HCT116 (cell line): Measurements from ENCODE around the gene YY2. TPM values are rescaled to one million over a fixed set of nuclear protein-coding genes. Genes with fewer than 3 reads are reported as not detected.

Experiments
- ATAC-seq: fragments of 200-7000 bp; cut with Tn5 transposase; 2 replicates; pipeline ENCODE4 v1.9.1; 2020; ENCODE audit warnings: mild to moderate bottlenecking, moderate library complexity
- BruUV-seq: library from RNA; stranded (reverse); fragments of 400-500 nt; replicated peaks from 2 replicates; lab custom pipeline; 2021; lab: Mats Ljungman, UMichigan
- CTCF ChIA-PET: fragments of 300-600 bp; sonication (Branson Sonifier 250); formaldehyde crosslinking; loops from one replicate; lab custom pipeline; 2021; ENCODE audit warnings: antibody characterized with exemption; lab: Charles Lee
- POLR2A ChIA-PET: fragments of 300-600, 350-600 bp; sonication (Branson Sonifier 250); formaldehyde crosslinking; loops from one replicate; lab custom pipeline; 2021; ENCODE audit warnings: antibody characterized with exemption; lab: Charles Lee
- RAD21 ChIA-PET, 2 experiments: fragments of 300-600 bp; sonication (Branson Sonifier 250); formaldehyde crosslinking; loops; one replicate each; lab custom pipeline; 2023; ENCODE audit warnings: low total read pairs in 2 of 2; ENCODE audit not compliant: uncharacterized antibody in 2 of 2, unreplicated experiment in 2 of 2, low non-redundant PET in 1 of 2; lab: Charles Lee
- DNase-seq: peaks from one replicate; pipeline ENCODE4 v3.0.0-alpha.2; 2010; ENCODE audit warnings: low read depth, low spot score
- H2AFZ ChIP-seq: fragments of 200-600 bp; shearing (Covaris generic), sonication (generic); 2 replicates; pipeline ENCODE4 v1.6.1; 2017; ENCODE audit warnings: low read depth, mixed run types, mixed read lengths, antibody characterized with exemption, low read length; ENCODE audit not compliant: poor library complexity, severe bottlenecking
- H3K27ac ChIP-seq: 2 replicates; pipeline ENCODE4 v1.5.1; 2012; ENCODE audit warnings: low read depth, low read length
- H3K27me3 ChIP-seq: fragments of 200-600 bp; sonication (generic); 2 replicates; pipeline ENCODE4 v1.6.1; 2016; ENCODE audit warnings: mixed run types, low read length, mixed read lengths; ENCODE audit not compliant: insufficient read depth
- H3K36me3 ChIP-seq, 2 experiments: fragments of 200-500 bp in 1 of 2; fragments of 200-600 bp in 1 of 2; sonication (Bioruptor generic) in 1 of 2; sonication (generic) in 1 of 2; 2 replicates each; pipeline versions ENCODE4 v1.5.1 to v1.6.1; 2014 to 2016; ENCODE audit warnings: low read length in 2 of 2, inconsistent platforms in 1 of 2, mixed read lengths in 1 of 2, mixed run types in 1 of 2; ENCODE audit not compliant: insufficient read depth in 2 of 2, control insufficient read depth in 1 of 2
- H3K4me1 ChIP-seq, 2 experiments: fragments of 200-600 bp in 1 of 2; sonication (generic) in 1 of 2; 2 replicates each; pipeline versions ENCODE4 v1.5.1 to v1.6.1; 2012 to 2017; ENCODE audit warnings: low read length in 2 of 2, inconsistent platforms in 1 of 2, mild to moderate bottlenecking in 1 of 2, mixed read lengths in 1 of 2, mixed run types in 1 of 2, moderate library complexity in 1 of 2; ENCODE audit not compliant: insufficient read depth in 2 of 2, control insufficient read depth in 1 of 2
- H3K4me2 ChIP-seq: fragments of 200-600 bp; sonication (generic); 2 replicates; pipeline ENCODE4 v1.6.1; 2017; ENCODE audit warnings: mixed run types, low read length, mixed read lengths
- H3K4me3 ChIP-seq, 2 experiments: fragments of 200-600 bp in 1 of 2; sonication (generic) in 1 of 2; replicated peaks in 1 of 2; 2 replicates each; pipeline ENCODE4 v1.5.1; 2011 to 2016; ENCODE audit warnings: low read length in 2 of 2, control low read depth in 1 of 2, low read depth in 1 of 2, mild to moderate bottlenecking in 1 of 2, mixed read lengths in 1 of 2, mixed run types in 1 of 2
- H3K79me2 ChIP-seq: fragments of 200-600 bp; sonication (generic); 2 replicates; pipeline ENCODE4 v1.6.1; 2017; ENCODE audit warnings: mild to moderate bottlenecking, mixed run types, low read length, moderate library complexity, mixed read lengths; ENCODE audit not compliant: insufficient read depth
- H3K9ac ChIP-seq: fragments of 200-600 bp; sonication (generic); 2 replicates; pipeline ENCODE4 v1.6.1; 2016; ENCODE audit warnings: low read length, mixed read lengths
- H3K9me2 ChIP-seq: fragments of 200-600 bp; sonication (generic), shearing (Covaris generic); 2 replicates; pipeline ENCODE4 v1.6.1; 2017; ENCODE audit warnings: mixed run types, mild to moderate bottlenecking, moderate library complexity; ENCODE audit not compliant: insufficient read depth
- H3K9me3 ChIP-seq, 2 experiments: fragments of 200-500 bp in 1 of 2; fragments of 200-600 bp in 1 of 2; sonication (Bioruptor generic) in 1 of 2; sonication (generic) in 1 of 2; 2 replicates each; pipeline ENCODE4 v1.6.1; 2014 to 2017; ENCODE audit warnings: low read length in 2 of 2, mixed read lengths in 2 of 2, inconsistent platforms in 1 of 2, low read depth in 1 of 2, mild to moderate bottlenecking in 1 of 2, mixed run types in 1 of 2, moderate library complexity in 1 of 2; ENCODE audit not compliant: control insufficient read depth in 1 of 2, insufficient read depth in 1 of 2
- H4K20me1 ChIP-seq: fragments of 200-600 bp; sonication (generic), shearing (Covaris generic); 2 replicates; pipeline ENCODE4 v1.6.1; 2017; ENCODE audit warnings: mixed run types, mild to moderate bottlenecking, moderate library complexity; ENCODE audit not compliant: insufficient read depth
- CTCF ChIP-seq, 3 experiments: fragments of 200-600 bp in 1 of 3; sonication (generic) in 1 of 3; IDR thresholded peaks in 2 of 3; conservative IDR thresholded peaks in 1 of 3; 2 replicates each; pipeline ENCODE4 v1.5.1; 2012 to 2017; ENCODE audit warnings: low read depth in 2 of 3, low read length in 2 of 3, antibody characterized with exemption in 1 of 3, borderline replicate concordance in 1 of 3, control low read depth in 1 of 3, mild to moderate bottlenecking in 1 of 3, mixed read lengths in 1 of 3, mixed run types in 1 of 3, moderate library complexity in 1 of 3; ENCODE audit not compliant: insufficient read depth in 1 of 3
- EGR1 ChIP-seq: IDR thresholded peaks from 2 replicates; pipeline ENCODE4 v1.6.1; 2012; ENCODE audit warnings: low read depth
- EZH2 ChIP-seq: fragments of 200-600 bp; sonication (generic); IDR thresholded peaks from 2 replicates; pipeline ENCODE4 v1.6.1; 2017; ENCODE audit warnings: antibody characterized with exemption, mixed run types
- MAX ChIP-seq: IDR thresholded peaks from 2 replicates; pipeline ENCODE4 v1.6.1; 2012
- POLR2A ChIP-seq: IDR thresholded peaks from 2 replicates; pipeline ENCODE4 v1.7.0; 2011; ENCODE audit warnings: borderline replicate concordance; ENCODE audit not compliant: insufficient read depth, insufficient read length; ENCODE audit errors: extremely low read depth
- YY1 ChIP-seq: IDR thresholded peaks from 2 replicates; pipeline ENCODE4 v1.6.1; 2011; ENCODE audit warnings: low read length, low read depth, moderate library complexity, mild to moderate bottlenecking; ENCODE audit not compliant: insufficient replicate concordance; ENCODE audit errors: extremely low read depth
- ZNF274 ChIP-seq: fragments of 200-500 bp; sonication (Bioruptor generic); IDR thresholded peaks from 2 replicates; pipeline ENCODE4 v1.6.1; 2014; ENCODE audit warnings: mild to moderate bottlenecking, low read depth, low read length, inconsistent platforms
- intact Hi-C: fragments of 100-400 bp; cut with micrococcal nuclease; formaldehyde crosslinking; loops from 2 replicates; pipeline ENCODE4 v1.10.0; 2022
- total RNA-seq: library from RNA; stranded (reverse); gene quantifications from one replicate; pipeline ENCODE4 v1.2.1, GENCODE V29; 2021; ENCODE audit not compliant: unreplicated experiment
- TF ChIP-seq, protein P1 (sequence below): IDR thresholded peaks from 2 replicates; pipeline ENCODE4 v1.6.1; 2011; ENCODE audit warnings: mild to moderate bottlenecking, low read length, moderate library complexity; ENCODE audit not compliant: insufficient replicate concordance; ENCODE audit errors: extremely low read depth

YY2 gene
- total RNA-seq, 1 experiment from 2014 or later: 2.7 TPM

GRCh38 chrX:21881881-21882574 lies 26.2 kb downstream of the YY2 start:
- Histone ChIP-seq H3K27me3 (no peaks in the 10 kb centered on the region), H3K36me3 (no peaks in the 10 kb centered on the region; a peak in 1 of 4 replicates), H3K4me1 (no peaks in the 10 kb centered on the region), H3K9me3 (no peaks in the 10 kb centered on the region), H3K4me3 (no peak overlapping the region), H3K9me2 (no peaks in the 10 kb centered on the region), H3K79me2 (no peaks in the 10 kb centered on the region), H3K27ac (no peak overlapping the region), H3K4me2 (no peak overlapping the region), H2AFZ (no peak overlapping the region), H4K20me1 (no peaks in the 10 kb centered on the region), H3K9ac (no peak overlapping the region)
- ChIA-PET POLR2A (no interaction called here), CTCF (no interaction called here), RAD21 (no interaction called here)
- TF ChIP-seq CTCF (IDR thresholded peaks at IDR 0.05 in 2 of 3, conservative IDR thresholded peaks at IDR 0.05 in 1 of 3; ENCODE audit: borderline replicate concordance in 1 of 3, insufficient read depth in 1 of 3, low read depth in 2 of 3, low read length in 2 of 3) (no peak), EGR1 (no peak), POLR2A (no peak), YY1 (no peak), ZNF274 (no peak), EZH2 (no peak), MAX (no peak)
- TF ChIP-seq, protein P1, sequence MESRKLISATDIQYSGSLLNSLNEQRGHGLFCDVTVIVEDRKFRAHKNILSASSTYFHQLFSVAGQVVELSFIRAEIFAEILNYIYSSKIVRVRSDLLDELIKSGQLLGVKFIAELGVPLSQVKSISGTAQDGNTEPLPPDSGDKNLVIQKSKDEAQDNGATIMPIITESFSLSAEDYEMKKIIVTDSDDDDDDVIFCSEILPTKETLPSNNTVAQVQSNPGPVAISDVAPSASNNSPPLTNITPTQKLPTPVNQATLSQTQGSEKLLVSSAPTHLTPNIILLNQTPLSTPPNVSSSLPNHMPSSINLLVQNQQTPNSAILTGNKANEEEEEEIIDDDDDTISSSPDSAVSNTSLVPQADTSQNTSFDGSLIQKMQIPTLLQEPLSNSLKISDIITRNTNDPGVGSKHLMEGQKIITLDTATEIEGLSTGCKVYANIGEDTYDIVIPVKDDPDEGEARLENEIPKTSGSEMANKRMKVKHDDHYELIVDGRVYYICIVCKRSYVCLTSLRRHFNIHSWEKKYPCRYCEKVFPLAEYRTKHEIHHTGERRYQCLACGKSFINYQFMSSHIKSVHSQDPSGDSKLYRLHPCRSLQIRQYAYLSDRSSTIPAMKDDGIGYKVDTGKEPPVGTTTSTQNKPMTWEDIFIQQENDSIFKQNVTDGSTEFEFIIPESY: no peak
- ATAC-seq: no peak
- DNase-seq: no peak
- no TSS peak for BruUV-seq
- intact Hi-C loops: no loop called here
